Measurements from ENCODE around the gene DHCR24. TPM values are rescaled to one million over a fixed set of nuclear protein-coding genes. Genes with fewer than 3 reads are reported as not detected.
A peak's percentile ranks its signal among the peaks of the same experiment; 100 is the strongest.
"Not testable (repeated sequence)": the region's sequence is repeated elsewhere in the genome, so short reads cannot be mapped to it uniquely, and the experiment has no call there.

DHCR24 gene, protein sequence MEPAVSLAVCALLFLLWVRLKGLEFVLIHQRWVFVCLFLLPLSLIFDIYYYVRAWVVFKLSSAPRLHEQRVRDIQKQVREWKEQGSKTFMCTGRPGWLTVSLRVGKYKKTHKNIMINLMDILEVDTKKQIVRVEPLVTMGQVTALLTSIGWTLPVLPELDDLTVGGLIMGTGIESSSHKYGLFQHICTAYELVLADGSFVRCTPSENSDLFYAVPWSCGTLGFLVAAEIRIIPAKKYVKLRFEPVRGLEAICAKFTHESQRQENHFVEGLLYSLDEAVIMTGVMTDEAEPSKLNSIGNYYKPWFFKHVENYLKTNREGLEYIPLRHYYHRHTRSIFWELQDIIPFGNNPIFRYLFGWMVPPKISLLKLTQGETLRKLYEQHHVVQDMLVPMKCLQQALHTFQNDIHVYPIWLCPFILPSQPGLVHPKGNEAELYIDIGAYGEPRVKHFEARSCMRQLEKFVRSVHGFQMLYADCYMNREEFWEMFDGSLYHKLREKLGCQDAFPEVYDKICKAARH
- total RNA-seq = 396 and 417 TPM in 2 replicates
- long read RNA-seq, full-length matches to known transcripts = 87 of 168 reads
- long read RNA-seq, partial matches to known transcripts = 16 of 168 reads
- long read RNA-seq, other reads (novel, unspliced or antisense) = 65 of 168 reads

DNA sequence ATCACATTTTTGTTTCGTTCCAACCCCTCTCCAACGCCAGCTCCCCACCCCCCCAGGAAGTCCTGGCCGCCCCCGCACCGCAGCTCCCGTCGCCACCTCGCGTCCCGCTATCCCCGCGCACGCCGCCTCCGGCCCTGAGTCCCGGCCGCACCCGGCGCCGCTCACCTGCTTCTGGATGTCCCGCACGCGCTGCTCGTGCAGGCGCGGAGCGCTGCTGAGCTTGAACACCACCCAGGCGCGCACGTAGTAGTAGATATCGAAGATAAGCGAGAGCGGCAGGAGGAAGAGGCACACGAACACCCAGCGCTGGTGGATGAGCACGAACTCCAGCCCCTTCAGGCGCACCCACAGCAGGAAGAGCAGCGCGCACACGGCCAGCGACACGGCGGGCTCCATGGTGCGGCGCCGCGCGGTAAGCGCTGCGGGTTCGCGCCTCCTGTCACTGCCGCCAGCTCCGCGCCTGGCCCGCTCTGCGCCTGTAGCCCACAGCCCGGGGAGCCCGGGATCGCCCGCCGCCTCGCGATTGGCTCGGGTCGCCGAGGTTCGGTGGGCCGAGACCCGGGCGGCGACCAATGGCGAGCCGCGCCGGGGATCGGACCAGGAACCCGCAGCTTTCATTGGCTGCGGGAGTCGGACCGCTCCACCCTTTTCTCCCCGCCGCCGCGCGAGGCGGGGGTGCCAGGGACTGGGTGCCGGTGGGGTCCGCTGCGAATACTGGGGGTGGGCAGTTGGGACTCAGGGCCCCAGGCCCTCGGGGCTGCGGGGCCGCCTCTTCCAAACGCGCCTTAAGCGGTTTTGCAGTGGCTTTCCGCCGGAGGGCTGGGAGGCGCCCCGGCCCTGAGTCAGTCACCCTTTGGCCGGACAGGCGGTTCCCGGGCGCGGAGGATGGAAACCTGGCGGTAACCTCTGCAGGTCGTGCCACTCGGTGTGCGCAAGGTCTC is at the start of gene DHCR24:
Gene DHCR24, minus strand, starts transcription at position 472 of the 941 bp plus-strand sequence. Its CDS starts 76 bp downstream, at position 396.
- Mint-ChIP-seq H3K4me3 (peak within 1 kb of the TSS; percentile 97), H3K9me3 (no peaks in the 10 kb centered on the region), H3K36me3 (ENCODE audit: low read depth) (peaks cover 20% of the 10 kb centered on the region), H3K27ac (ENCODE audit: unreplicated experiment) (peak within 1 kb of the TSS; percentile 95), H3K4me1 (peaks cover 65% of the 10 kb centered on the region), H3K27me3 (ENCODE audit: low read depth) (no peaks in the 10 kb centered on the region)
- TF ChIP-seq, protein P1, sequence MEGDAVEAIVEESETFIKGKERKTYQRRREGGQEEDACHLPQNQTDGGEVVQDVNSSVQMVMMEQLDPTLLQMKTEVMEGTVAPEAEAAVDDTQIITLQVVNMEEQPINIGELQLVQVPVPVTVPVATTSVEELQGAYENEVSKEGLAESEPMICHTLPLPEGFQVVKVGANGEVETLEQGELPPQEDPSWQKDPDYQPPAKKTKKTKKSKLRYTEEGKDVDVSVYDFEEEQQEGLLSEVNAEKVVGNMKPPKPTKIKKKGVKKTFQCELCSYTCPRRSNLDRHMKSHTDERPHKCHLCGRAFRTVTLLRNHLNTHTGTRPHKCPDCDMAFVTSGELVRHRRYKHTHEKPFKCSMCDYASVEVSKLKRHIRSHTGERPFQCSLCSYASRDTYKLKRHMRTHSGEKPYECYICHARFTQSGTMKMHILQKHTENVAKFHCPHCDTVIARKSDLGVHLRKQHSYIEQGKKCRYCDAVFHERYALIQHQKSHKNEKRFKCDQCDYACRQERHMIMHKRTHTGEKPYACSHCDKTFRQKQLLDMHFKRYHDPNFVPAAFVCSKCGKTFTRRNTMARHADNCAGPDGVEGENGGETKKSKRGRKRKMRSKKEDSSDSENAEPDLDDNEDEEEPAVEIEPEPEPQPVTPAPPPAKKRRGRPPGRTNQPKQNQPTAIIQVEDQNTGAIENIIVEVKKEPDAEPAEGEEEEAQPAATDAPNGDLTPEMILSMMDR (conservative IDR thresholded peaks at IDR 0.05) = no peak
- DNase-seq (ENCODE audit: low read depth, low spot score) = peak; percentile 77

DNA sequence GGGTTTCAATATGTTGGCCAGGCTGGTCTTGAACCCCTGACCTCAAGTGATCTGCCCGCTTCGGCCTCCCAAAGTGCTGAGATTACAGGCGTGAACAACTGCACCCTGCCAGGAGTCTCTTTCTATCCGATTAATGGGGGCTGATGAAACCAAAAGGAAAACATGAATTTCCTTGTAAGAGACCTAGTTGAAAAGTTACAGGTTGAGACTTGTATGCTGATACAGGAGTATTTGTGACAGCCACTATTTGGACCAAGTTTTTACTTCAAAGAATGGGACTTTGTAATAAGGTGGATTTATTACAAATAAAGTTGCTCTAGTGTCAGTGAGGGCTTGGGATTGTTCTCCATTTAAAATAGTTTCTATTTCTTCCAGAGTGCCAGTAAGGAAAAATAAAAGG is 49.8 kb upstream of the DHCR24 start:
- Mint-ChIP-seq H3K4me3 (no peak overlapping the region), H3K9me3 (peaks cover 4% of the 10 kb centered on the region), H3K27me3 (ENCODE audit: low read depth) (peaks cover 10% of the 10 kb centered on the region), H3K27ac (ENCODE audit: unreplicated experiment) (no peak overlapping the region), H3K4me1 (peaks cover 27% of the 10 kb centered on the region), H3K36me3 (ENCODE audit: low read depth) (peaks cover 4% of the 10 kb centered on the region)
- TF ChIP-seq, protein P1 (conservative IDR thresholded peaks at IDR 0.05) = no peak
- no peak for DNase-seq (ENCODE audit: low read depth, low spot score)

DNA sequence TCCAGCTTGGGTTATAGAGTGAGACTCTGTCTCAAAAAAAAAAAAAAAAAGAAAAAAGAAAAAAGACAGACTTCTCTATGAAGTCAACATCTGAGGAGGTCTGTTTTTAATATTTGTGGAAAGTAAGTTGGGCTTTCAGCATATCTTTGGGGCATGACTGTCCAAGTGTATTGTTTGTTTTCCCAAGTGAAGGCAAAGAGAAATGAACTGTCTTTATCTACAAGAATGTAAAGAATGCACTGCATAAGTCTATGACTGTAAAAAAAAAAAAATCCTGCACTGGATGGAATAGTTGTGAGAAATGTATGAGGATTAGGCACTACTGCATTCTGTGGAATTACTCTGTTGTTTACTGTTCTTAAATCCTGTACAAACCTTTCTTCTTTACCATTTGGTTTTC is 47.9 kb upstream of the DHCR24 start:
- Mint-ChIP-seq H3K4me3 (no peak overlapping the region), H3K27ac (ENCODE audit: unreplicated experiment) (no peak overlapping the region), H3K27me3 (ENCODE audit: low read depth) (peaks cover 10% of the 10 kb centered on the region), H3K4me1 (peaks cover 23% of the 10 kb centered on the region), H3K36me3 (ENCODE audit: low read depth) (peaks cover 4% of the 10 kb centered on the region), H3K9me3 (peaks cover 4% of the 10 kb centered on the region)
- TF ChIP-seq, protein P1 (conservative IDR thresholded peaks at IDR 0.05) = no peak
- no peak for DNase-seq (ENCODE audit: low read depth, low spot score)

DNA sequence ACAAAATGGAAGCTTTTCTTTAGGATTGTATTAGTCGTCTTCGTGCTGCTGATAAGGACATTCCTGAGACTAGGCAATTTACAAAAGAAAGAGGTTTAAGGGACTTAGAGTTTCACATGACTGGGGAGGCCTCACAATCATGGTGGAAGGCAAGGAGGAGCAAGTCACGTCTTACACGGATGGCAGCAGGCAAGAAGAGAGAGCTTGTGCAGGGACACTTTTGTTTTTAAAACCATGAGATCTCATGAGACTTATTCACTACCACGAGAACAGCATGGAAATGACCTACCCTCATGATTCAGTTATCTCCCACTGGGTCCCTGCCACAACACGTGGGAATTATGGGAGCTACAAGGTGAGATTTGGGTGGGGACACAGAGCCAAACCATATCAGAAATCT is 47.1 kb upstream of the DHCR24 start:
- peaks cover 10% of the 10 kb centered on the region for H3K27me3 Mint-ChIP-seq (ENCODE audit: low read depth)
- H3K9me3 Mint-ChIP-seq; H3K4me3 Mint-ChIP-seq; H3K27ac Mint-ChIP-seq (ENCODE audit: unreplicated experiment); DNase-seq (ENCODE audit: low read depth, low spot score); H3K36me3 Mint-ChIP-seq (ENCODE audit: low read depth): not testable (repeated sequence)
- peaks cover 18% of the 10 kb centered on the region for H3K4me1 Mint-ChIP-seq

DNA sequence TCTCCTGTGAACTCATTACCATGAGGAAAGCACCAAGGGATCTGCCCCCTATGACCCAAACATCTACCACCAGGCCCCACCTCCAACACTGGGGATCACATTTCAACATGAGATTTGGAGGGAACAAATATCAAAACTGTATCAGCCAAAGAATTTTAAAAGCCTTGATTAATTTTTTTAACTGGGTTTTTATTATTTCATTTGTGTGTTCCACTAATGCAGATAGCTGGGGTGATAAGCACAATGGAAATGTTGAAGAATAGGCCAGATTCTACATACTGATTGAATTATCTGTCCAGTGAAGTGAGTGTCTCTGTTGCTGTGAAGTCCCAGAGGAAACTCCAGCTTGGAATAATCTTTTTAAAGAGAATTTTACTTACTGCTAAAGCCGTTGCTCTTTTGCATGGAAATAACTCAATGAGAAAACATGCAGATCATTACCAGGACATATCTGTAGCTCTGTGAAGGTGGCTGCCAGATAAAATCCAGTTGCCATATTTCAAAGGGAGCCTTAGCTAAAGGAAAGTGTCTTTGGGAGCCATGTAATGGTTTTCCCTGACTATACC is 44.4 kb upstream of the DHCR24 start:
- no peak for DNase-seq (ENCODE audit: low read depth, low spot score)
- TF ChIP-seq, protein P1 (conservative IDR thresholded peaks at IDR 0.05) = no peak
- Mint-ChIP-seq H3K4me1 (no peaks in the 10 kb centered on the region), H3K27ac (ENCODE audit: unreplicated experiment) (no peak overlapping the region), H3K4me3 (no peak overlapping the region), H3K36me3 (ENCODE audit: low read depth) (peaks cover 4% of the 10 kb centered on the region), H3K27me3 (ENCODE audit: low read depth) (no peaks in the 10 kb centered on the region), H3K9me3 (peaks cover 4% of the 10 kb centered on the region)

Data from neural crest cell (in vitro differentiated cells).